B cell (primary cell): ENCODE results near the gene ADGRF1.

ENCODE experiments used
- EZH2 ChIP-seq: IDR thresholded peaks from 2 replicates; pipeline ENCODE4 v1.6.1; 2012; ENCODE audit warnings: borderline replicate concordance, low read depth, mild to moderate bottlenecking, moderate library complexity, low read length; ENCODE audit not compliant: insufficient read depth, poor library complexity, severe bottlenecking
- TF ChIP-seq, protein P1 (sequence below): fragments of 200-600 bp; IDR thresholded peaks from one replicate; pipeline ENCODE4 v1.8.0; 2022; ENCODE audit warnings: antibody characterized with exemption, mild to moderate bottlenecking

DNA sequence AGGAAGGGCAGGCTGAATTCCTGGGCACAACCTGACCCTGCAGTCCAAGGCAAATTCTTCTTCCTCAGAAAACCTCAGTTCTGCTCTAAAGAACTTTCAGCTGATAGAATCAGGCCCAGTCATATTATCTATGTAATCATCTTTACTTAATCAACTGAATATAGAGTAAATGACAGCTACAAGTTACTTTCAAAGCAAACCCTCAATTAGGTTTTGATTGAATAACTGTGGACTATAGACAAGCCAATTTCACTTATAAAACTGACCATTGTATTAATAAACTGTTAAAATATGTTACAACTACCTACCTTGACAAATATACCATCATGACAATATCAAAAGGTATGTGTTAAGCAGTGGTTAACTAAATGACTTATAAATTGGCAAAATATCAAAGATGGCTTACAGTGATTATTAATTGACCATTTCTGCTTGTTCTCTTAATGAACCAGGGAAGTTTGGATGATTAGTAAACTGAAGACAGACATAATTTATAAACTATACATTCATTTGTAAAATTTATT is 74.2 kb downstream of the ADGRF1 start:
- TF ChIP-seq, protein P1, sequence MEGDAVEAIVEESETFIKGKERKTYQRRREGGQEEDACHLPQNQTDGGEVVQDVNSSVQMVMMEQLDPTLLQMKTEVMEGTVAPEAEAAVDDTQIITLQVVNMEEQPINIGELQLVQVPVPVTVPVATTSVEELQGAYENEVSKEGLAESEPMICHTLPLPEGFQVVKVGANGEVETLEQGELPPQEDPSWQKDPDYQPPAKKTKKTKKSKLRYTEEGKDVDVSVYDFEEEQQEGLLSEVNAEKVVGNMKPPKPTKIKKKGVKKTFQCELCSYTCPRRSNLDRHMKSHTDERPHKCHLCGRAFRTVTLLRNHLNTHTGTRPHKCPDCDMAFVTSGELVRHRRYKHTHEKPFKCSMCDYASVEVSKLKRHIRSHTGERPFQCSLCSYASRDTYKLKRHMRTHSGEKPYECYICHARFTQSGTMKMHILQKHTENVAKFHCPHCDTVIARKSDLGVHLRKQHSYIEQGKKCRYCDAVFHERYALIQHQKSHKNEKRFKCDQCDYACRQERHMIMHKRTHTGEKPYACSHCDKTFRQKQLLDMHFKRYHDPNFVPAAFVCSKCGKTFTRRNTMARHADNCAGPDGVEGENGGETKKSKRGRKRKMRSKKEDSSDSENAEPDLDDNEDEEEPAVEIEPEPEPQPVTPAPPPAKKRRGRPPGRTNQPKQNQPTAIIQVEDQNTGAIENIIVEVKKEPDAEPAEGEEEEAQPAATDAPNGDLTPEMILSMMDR: no peak
- no peak for TF ChIP-seq EZH2
